GM15510 (cell line): Measurements from ENCODE around the gene ACOD1.

Experiments
- POLR2A ChIP-seq: IDR thresholded peaks from 3 replicates; pipeline ENCODE4 v1.6.1; 2011; ENCODE audit warnings: borderline replicate concordance; ENCODE audit not compliant: insufficient read length; ENCODE audit errors: extremely low read depth

The ACOD1 gene

DNA sequence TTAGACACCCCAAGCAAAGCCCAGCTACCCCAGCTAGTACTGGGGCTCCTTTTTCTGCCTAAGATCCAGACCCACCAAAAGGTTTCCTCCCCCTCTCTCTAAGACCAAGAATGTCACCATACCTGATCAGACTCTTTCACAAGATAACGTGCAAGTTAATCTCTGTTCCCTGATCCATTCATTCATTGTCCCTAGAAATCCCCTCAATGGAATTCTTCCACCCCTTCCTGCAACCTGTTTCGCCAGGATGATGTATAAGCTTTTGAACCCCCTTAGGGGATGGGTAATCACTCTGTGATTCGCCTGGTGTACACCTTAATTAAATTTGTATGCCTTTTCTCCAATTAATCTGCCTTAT lies 26.3 kb downstream of the ACOD1 start:
- no peak for TF ChIP-seq POLR2A

DNA sequence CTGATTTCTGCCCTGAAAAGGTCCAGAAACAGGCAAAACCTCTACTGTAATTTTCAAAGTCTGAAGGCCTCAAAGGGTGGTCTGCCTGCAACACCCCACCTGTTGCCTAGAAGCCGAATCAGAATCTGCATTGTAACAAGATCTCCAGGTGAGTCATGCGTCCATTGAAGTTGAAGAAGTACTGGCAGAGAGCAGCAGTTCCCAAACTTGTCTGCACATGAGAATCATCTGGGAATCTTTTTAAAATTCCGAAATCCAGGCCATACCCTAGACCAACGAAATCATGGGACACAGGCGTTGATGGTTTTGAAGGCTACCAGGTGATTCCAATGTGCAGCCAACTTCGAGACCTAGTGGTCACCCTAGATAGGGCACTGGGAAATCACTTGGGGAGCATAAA lies 27.6 kb downstream of the ACOD1 start:
- no peak for TF ChIP-seq POLR2A

DNA sequence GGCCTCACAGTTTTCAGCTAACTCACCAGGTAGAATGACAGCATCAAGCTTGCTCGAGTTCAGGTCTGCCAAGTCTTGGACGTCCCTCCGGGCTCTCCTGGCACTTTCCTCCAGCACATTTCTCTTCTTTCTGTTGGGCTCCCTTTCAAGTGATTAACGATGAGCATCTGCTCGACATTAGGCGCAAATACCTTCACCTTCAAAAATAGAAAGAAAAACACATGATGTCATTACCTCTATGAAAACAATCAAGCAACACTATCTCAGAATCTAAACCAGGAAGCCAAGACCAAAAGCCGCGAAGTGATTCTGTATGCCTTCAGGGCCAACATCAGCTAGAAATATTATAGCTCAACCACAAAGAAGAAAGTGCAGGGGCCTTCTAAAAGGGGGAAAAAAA lies 28.2 kb downstream of the ACOD1 start:
- no peak for TF ChIP-seq POLR2A

DNA sequence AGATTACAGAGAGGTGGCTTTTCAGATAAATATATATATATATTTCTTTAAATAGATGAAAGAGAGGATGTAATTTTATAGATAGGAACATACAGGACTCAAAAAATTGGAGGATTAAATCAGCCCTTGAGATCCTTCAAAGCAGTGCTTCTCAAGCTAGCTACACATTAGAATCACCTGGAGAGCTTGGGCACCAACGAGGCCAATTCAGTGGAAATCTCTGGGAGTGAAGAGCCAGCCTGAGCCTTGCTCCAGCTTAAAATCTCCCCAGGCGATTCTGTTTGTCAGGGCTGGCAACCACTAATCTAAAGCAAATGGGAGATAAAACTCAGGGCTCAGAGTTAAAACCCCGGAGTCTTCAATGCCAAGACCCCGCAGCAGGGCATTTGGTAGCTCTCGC lies 28.6 kb downstream of the ACOD1 start:
- no peak for TF ChIP-seq POLR2A

DNA sequence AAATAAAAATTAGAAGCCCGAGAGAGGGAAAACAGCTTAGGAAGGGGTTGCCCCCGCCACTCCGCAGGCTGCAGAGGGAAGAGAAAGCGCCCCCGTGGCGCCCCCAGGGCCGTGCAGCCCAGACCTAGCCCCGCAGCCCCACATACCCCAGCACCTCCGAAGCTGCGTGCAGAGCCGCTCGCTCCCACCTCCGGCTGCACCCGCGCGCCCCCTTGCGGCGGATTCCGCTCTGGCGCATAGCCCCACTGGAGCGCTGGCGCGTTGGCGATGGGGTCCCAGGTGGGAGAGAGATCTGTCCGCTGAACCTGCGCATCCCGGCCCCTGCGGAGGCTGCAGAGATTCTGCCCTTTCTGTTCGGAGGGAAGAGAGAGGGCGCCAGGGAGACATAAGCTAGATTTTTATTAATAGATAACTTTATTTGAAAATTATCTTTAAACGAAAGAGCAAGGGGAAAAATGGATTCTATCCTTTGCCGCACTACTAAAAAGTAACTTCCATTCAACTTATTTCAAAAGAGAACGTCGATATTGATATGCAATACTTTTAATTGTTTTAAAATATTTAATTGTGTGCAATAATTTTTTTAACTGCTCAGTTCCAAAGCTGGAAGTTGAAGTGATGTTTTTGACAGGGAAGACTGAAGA lies 31.9 kb downstream of the ACOD1 start:
- no peak for TF ChIP-seq POLR2A

DNA sequence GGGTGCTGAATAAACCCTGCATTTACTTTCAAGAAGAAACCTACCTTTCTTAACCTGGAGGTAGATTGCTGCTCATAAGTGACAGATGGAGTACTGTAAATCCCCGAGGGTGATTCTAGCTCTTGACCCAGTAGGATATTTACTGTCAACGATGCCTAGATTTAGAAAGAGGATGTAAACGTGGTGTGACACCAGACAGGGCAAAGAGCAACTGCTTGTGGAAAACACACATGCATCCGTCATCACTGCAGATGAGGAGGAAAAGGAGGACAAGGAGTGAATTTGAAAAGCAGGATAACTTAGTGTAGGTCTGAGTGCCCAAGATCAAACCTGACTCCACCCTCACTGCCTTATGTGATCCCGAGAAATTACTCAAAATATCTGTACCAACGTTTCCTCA lies 33.8 kb downstream of the ACOD1 start:
- TF ChIP-seq POLR2A: no peak

DNA sequence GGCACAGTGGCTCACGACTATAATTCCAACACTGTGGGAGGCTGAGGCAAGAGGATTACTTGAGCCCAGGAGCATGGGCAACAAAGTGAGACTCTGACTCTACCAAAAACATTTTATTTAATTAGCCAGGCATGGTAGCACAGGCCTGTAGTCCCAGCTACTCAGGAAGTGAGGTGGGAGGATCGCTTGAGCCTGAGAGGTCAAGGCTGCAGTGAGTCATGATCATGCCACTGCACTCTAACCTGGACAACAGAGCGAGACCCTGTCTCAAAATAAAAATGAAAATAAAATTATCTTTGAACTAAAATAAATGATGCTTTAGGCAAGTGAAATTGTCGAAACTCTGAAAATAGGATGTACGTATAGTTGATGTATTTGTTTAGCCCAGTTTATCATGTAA lies 35.4 kb downstream of the ACOD1 start:
- TF ChIP-seq POLR2A: no peak

DNA sequence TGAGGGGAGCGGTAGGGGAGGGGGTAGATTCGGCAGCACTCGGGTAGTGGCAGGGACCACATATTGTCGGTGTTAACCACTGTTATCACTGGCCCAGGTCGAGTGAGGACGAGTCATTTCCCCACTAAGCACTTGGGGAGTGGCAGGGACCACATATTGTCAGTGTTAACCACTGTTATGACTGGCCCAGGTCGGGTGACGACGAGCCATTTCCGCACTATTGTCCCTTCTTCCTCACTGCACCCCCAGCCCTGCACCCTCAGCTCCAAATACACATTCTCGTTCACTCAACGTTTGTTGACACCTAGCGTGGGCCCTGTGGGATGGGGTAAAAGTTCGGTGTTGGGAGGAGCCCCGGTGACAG lies 43.1 kb downstream of the ACOD1 start:
- TF ChIP-seq POLR2A: no peak

DNA sequence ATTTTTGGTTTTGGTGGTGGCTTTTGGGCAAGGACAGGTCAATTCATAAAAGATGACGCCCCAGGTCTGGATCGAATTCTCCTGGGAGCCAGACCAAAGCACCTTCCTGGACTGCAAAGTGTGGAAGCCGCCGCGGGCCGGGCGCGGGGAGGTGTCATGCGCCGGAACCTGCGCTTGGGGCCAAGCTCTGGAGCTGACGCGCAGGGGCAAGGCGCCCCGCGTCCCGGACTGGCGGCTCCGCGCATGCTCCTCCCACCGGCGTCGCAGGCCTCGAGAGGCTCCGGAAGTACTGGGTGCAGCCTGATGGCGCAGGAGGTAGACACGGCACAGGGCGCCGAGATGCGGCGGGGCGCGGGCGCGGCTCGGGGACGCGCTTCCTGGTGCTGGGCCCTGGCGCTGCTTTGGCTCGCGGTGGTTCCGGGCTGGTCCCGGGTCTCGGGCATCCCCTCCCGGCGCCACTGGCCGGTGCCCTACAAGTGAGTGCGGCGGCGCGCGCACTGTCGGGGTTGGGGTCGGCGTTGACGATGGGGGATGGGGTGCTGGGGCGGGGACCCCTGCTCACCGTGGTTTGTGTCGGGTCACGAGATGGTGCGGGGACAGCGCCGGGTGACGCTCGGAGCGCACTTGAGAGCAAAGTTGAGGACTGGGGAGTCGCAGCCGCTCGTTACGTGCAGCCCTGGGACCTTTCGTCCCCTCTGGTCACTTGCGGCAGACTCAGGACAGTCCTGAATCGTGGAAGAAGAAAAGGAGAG lies 43.7 kb downstream of the ACOD1 start, which contains the start of gene CLN5:
CLN5 (plus strand) TSS at position 286 of the 752 bp plus-strand sequence; CDS start at position 304, 18 bp downstream.
- TF ChIP-seq POLR2A: peak; percentile 98

DNA sequence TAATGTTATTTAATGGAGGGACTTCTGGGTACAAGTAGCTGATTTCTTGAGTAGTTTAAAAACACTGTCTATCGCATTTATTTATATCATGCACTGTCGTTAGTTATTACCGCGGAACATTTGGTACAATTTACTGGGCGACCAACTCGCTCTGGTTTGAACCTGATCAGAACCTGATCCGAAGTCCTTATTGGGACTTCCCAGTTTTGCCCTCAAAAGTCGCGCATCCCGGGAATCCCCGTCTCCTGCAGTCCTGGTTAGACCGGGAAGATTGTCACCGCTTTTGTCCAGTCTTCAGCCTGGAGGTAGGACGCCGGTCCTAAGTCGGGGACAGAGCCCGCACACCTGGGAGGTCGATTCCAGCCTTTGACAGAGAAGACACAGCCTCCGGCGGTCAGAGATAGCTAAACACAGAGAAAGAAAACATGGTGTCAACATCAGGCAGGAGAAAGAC lies 44.3 kb downstream of the ACOD1 start:
- TF ChIP-seq POLR2A: no peak

DNA sequence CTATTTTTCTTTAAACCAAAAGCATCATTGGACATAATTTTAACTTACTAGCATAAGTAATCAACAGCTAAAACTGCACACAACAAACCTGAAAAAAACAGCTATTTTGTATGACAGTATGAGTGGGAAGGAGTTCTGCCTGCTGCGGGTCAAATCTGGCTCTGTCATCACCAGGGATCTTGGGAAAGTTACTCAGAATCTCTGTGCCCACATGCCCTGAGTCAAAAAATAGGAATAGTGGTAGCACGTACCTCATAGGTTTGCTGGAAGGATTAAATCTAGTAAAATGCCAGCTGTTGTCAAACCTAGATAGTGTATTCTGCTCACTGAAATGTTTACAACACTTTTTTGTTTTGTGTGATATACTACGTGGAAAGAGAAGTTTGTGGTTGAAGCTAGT lies 44.7 kb downstream of the ACOD1 start:
- TF ChIP-seq POLR2A: no peak

DNA sequence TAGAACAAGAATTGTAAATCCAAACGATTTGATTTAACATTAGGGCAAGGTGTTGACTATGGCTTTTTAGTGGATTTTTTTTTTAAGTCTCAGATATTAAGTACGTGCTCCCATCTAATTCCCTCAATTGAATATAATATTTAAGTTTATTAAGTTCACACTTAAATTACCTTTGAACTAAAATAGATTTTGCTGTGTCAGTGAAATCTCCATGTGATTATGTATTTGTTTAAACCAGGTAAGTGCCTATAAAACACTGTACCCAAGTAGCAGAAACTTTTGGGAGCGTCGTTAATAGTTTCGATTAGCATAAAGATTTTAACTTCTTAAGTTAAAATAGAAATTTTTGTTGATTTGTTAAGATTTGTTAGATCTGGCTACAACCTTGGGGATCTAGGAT lies 45.2 kb downstream of the ACOD1 start:
- no peak for TF ChIP-seq POLR2A

DNA sequence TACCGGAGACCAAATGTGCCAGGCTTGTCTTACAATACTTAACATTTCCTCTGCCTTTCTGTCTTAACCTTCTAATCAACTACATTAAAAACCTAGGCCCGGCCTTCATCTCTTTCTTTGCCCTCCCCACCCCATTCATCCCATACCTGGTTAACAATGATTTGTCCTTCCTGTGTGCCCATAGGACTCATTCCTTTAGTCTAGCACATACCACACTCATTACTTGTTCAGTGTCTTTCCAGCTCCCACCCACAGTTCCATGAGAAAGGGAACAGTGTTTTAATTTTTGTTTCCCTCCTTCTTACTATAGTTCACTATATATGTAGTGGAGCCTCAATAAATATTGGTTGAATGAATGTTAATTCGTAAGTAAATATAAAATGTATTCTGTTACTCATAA lies 46.0 kb downstream of the ACOD1 start:
- TF ChIP-seq POLR2A: no peak

DNA sequence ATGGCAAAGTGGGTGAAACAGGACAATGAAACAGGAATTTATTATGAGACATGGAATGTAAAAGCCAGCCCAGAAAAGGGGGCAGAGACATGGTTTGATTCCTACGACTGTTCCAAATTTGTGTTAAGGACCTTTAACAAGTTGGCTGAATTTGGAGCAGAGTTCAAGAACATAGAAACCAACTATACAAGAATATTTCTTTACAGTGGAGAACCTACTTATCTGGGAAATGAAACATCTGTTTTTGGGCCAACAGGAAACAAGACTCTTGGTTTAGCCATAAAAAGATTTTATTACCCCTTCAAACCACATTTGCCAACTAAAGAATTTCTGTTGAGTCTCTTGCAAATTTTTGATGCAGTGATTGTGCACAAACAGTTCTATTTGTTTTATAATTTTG lies 52.2 kb downstream of the ACOD1 start:
- TF ChIP-seq POLR2A: no peak

DNA sequence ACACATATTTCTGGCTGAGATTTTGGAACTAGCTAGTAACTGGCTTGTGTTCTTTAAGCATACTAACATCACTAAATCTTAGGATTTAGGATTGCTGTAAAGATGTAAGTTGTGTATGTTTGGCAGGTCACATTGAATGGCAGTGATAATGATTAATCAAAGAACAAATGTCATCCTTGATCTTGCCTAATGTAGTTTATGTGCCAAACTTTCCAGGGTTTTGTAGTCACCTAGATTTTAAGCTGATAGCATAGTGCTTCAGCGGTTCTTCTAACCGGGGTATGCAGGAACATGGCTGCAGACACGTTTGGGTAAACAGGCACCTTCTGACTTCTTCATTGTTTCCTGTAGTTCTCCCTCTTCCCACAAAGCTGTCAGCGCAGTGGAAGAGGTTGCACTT lies 53.2 kb downstream of the ACOD1 start:
- TF ChIP-seq POLR2A: no peak

DNA sequence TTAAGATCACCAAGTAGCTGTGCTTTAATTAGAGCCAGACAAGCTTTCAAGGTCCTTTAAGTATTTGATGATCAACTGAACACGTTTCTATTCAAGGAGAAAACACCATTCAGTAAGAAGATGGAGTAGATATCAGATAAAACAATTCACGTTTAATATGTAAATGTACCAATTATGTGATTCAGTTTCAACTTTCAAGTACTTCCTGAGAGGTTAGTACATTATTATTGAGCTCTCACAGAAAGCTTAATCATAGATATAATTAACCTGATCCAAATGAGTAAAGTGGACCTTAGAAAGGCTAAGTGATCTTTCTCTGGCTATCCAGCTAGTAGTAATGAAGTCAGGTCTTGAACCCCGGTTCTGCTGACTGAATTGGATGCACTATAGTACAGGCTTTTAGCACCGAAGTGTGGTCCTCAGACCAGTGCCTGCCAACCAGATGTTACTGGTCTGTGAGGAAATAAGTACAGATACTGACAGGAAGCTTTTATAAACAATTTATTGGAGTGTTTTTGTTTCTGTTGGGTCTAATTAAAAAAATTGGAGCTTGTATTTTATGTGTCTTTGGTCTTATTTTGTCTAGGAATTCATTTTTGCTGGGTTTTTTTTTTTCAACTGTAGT lies 53.8 kb downstream of the ACOD1 start:
- TF ChIP-seq POLR2A: no peak
